Endothelial cell (in vitro differentiated cells): ENCODE measurements around the gene CLDN18. TPM values are rescaled to one million over a fixed set of nuclear protein-coding genes. Genes with fewer than 3 reads are reported as not detected.

Source experiments
- DNase-seq: peaks from one replicate; pipeline ENCODE4 v3.0.0; 2021; ENCODE audit warnings: low spot score
- H3K27ac Mint-ChIP-seq: one replicate; pipeline ENCODE4 v1.8.0; 2021; ENCODE audit warnings: mixed read lengths, inconsistent platforms; ENCODE audit not compliant: unreplicated experiment
- H3K27me3 Mint-ChIP-seq: one replicate; pipeline ENCODE4 v1.8.0; 2021; ENCODE audit warnings: mild to moderate bottlenecking, moderate library complexity, mixed read lengths, inconsistent platforms; ENCODE audit not compliant: unreplicated experiment
- H3K36me3 Mint-ChIP-seq: one replicate; pipeline ENCODE4 v1.8.0; 2021; ENCODE audit warnings: mild to moderate bottlenecking, low read depth, mixed read lengths, inconsistent platforms; ENCODE audit not compliant: unreplicated experiment
- H3K4me1 Mint-ChIP-seq: one replicate; pipeline ENCODE4 v1.8.0; 2021; ENCODE audit warnings: mild to moderate bottlenecking, mixed read lengths, inconsistent platforms; ENCODE audit not compliant: unreplicated experiment
- H3K4me3 Mint-ChIP-seq: one replicate; pipeline ENCODE4 v1.8.0; 2021; ENCODE audit warnings: mild to moderate bottlenecking, mixed read lengths, inconsistent platforms; ENCODE audit not compliant: unreplicated experiment
- H3K9me3 Mint-ChIP-seq: one replicate; pipeline ENCODE4 v1.8.0; 2021; ENCODE audit warnings: mixed read lengths, inconsistent platforms; ENCODE audit not compliant: unreplicated experiment
- total RNA-seq: library from RNA; stranded (reverse); fragmentation: NEBNext Ultra II Directional; extraction: Animal tissue kit (Norgen Biotek cat#: 25700); gene quantifications from one replicate; pipeline ENCODE4 v1.2.1, GENCODE V29; 2021; ENCODE audit not compliant: unreplicated experiment
- TF ChIP-seq, protein P1 (sequence below): fragments of 200-600 bp; sonication (generic); IDR thresholded peaks from one replicate; pipeline ENCODE4 v1.5.0; 2021; ENCODE audit warnings: antibody characterized with exemption; ENCODE audit not compliant: unreplicated experiment

The CLDN18 gene
- total RNA-seq, 1 donor from 2014 or later = not detected

DNA sequence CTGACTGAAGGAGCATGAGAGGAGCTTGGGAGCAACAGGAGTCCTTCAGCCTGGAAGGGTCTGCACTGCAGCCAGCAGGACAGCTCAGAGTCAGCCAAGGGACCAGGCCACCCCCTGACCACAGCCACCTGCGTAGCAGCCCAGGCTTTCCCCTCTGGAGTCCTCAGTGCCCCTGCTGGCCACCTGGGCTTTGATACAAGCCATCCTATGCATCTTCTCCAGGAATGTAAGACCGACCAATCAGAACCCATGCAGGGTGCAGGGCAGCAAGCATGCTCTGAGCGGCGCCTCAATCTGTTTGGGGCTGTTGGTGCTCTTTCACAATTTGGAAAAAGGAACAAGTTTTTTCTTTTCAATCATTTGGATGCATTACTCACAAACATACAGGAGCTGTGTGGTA, 53.5 kb downstream of the CLDN18 start:
- H3K27me3 Mint-ChIP-seq = no peaks in the 10 kb centered on the region
- no peaks in the 10 kb centered on the region for H3K9me3 Mint-ChIP-seq
- no peak overlapping the region for H3K27ac Mint-ChIP-seq
- TF ChIP-seq, protein P1, sequence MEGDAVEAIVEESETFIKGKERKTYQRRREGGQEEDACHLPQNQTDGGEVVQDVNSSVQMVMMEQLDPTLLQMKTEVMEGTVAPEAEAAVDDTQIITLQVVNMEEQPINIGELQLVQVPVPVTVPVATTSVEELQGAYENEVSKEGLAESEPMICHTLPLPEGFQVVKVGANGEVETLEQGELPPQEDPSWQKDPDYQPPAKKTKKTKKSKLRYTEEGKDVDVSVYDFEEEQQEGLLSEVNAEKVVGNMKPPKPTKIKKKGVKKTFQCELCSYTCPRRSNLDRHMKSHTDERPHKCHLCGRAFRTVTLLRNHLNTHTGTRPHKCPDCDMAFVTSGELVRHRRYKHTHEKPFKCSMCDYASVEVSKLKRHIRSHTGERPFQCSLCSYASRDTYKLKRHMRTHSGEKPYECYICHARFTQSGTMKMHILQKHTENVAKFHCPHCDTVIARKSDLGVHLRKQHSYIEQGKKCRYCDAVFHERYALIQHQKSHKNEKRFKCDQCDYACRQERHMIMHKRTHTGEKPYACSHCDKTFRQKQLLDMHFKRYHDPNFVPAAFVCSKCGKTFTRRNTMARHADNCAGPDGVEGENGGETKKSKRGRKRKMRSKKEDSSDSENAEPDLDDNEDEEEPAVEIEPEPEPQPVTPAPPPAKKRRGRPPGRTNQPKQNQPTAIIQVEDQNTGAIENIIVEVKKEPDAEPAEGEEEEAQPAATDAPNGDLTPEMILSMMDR = no peak
- peaks cover 1% of the 10 kb centered on the region for H3K4me1 Mint-ChIP-seq
- no peak for DNase-seq
- H3K36me3 Mint-ChIP-seq = peaks cover 14% of the 10 kb centered on the region
- H3K4me3 Mint-ChIP-seq = no peak overlapping the region

DNA sequence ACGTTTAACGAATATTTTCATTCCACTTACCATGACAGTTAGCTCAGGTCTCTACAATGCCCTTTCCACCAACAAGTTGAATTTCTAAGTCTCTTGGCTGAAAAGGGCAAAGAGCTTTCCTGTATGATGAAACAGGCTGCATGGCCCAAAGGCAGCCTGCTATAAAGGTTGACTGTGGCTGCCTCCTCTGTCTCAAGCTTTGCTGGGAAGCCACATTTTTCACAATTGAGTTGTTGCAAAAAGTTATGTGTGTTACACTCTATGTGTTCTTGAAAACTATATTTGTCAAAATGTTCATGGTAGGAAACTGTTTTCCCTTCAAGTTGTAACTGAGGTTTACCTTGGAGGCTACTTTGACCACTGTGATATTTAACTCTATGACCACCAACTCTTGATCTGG, 56.0 kb downstream of the CLDN18 start:
- H3K36me3 Mint-ChIP-seq = peaks cover 14% of the 10 kb centered on the region

GRCh38 chr3:138066383-138066782, 56.4 kb downstream of the CLDN18 start:
- H3K4me3 Mint-ChIP-seq = no peak overlapping the region
- H3K9me3 Mint-ChIP-seq = no peaks in the 10 kb centered on the region
- peaks cover 5% of the 10 kb centered on the region for H3K4me1 Mint-ChIP-seq
- H3K36me3 Mint-ChIP-seq = peaks cover 15% of the 10 kb centered on the region
- TF ChIP-seq, protein P1 = no peak
- no peak overlapping the region for H3K27ac Mint-ChIP-seq
- no peak for DNase-seq
- H3K27me3 Mint-ChIP-seq = peaks cover 4% of the 10 kb centered on the region

More for the DNA sequence above, 56.0 kb downstream of the CLDN18 start:
- Mint-ChIP-seq H3K9me3 (no peaks in the 10 kb centered on the region), H3K4me1 (peaks cover 5% of the 10 kb centered on the region), H3K27ac (no peak overlapping the region), H3K4me3 (no peak overlapping the region), H3K27me3 (peaks cover 2% of the 10 kb centered on the region)
- no peak for DNase-seq
- TF ChIP-seq, protein P1 = no peak

- Mint-ChIP-seq H3K9me3 (no peaks in the 10 kb centered on the region), H3K4me3 (no peak overlapping the region), H3K27me3 (peaks cover 4% of the 10 kb centered on the region), H3K4me1 (peaks cover 5% of the 10 kb centered on the region), H3K36me3 (peaks cover 15% of the 10 kb centered on the region), H3K27ac (no peak overlapping the region)
- DNase-seq = no peak
- TF ChIP-seq, protein P1 = no peak
Observed at GRCh38 chr3:138066972-138067371, 57.0 kb downstream of the CLDN18 start.

GRCh38 chr3:138068046-138068445, 58.1 kb downstream of the CLDN18 start:
- no peaks in the 10 kb centered on the region for H3K9me3 Mint-ChIP-seq
- DNase-seq = no peak
- TF ChIP-seq, protein P1 = no peak
- H3K27me3 Mint-ChIP-seq = peaks cover 4% of the 10 kb centered on the region
- no peak overlapping the region for H3K27ac Mint-ChIP-seq
- no peak overlapping the region for H3K4me3 Mint-ChIP-seq
- H3K36me3 Mint-ChIP-seq = peaks cover 15% of the 10 kb centered on the region
- H3K4me1 Mint-ChIP-seq = peaks cover 5% of the 10 kb centered on the region
